ENCODE measurements around the gene RNASE4. TPM values are rescaled to one million over a fixed set of nuclear protein-coding genes. Genes with fewer than 3 reads are reported as not detected.

Gene RNASE4
- total and polyA plus RNA-seq, 2 experiments from 2014 or later = 0.29 to 2.0 TPM

DNA sequence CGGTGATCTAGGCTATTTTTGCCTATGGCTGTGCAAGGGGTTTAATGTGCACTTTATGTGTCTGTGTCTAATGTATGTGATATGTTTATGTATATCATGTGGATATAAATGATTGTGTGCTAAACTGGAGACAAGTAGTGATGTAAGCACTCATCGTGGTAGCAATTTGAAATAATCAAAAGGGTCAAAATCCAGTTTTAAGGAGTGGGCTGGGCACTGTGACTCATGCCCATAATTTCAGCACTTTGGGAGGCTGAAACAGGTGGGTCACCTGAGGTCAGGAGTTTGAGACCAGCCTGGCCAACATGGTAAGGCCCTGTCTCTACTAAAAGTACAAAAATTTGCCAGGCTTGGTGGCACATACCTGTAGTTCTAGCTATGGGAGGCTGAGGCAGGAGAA, 64.1 kb downstream of the RNASE4 start:
- DNase-seq (ENCODE audit: low spot score) (no peak), ATAC-seq (no peak)
- Histone ChIP-seq H3K36me3 (ENCODE audit: insufficient read depth) (peaks cover 7% of the 10 kb centered on the region), H3K79me2 (replicated peaks; ENCODE audit: insufficient read depth) (no peaks in the 10 kb centered on the region), H3K27ac (ENCODE audit: low read depth) (no peak overlapping the region), H3K4me3 (no peak overlapping the region), H3K27me3 (ENCODE audit: insufficient read depth) (no peaks in the 10 kb centered on the region), H3K9me2 (ENCODE audit: insufficient read depth) (peaks cover 10% of the 10 kb centered on the region; the same call in 1 of the 2 replicates), H3K4me1 (ENCODE audit: insufficient read depth) (no peaks in the 10 kb centered on the region), H3K4me2 (no peak overlapping the region), H3F3A (replicated peaks; ENCODE audit: low read depth) (no peaks in the 10 kb centered on the region), H2AFZ (no peak overlapping the region), H4K20me1 (replicated peaks; ENCODE audit: insufficient read depth) (no peaks in the 10 kb centered on the region)
- peaks cover 4% of the 10 kb centered on the region for H3K4me1 Mint-ChIP-seq
- TF ChIP-seq ZNF114 (CRISPR knock-in tag; IDR thresholded peaks at IDR 0.05) = no peak
- TF ChIP-seq, protein P1, sequence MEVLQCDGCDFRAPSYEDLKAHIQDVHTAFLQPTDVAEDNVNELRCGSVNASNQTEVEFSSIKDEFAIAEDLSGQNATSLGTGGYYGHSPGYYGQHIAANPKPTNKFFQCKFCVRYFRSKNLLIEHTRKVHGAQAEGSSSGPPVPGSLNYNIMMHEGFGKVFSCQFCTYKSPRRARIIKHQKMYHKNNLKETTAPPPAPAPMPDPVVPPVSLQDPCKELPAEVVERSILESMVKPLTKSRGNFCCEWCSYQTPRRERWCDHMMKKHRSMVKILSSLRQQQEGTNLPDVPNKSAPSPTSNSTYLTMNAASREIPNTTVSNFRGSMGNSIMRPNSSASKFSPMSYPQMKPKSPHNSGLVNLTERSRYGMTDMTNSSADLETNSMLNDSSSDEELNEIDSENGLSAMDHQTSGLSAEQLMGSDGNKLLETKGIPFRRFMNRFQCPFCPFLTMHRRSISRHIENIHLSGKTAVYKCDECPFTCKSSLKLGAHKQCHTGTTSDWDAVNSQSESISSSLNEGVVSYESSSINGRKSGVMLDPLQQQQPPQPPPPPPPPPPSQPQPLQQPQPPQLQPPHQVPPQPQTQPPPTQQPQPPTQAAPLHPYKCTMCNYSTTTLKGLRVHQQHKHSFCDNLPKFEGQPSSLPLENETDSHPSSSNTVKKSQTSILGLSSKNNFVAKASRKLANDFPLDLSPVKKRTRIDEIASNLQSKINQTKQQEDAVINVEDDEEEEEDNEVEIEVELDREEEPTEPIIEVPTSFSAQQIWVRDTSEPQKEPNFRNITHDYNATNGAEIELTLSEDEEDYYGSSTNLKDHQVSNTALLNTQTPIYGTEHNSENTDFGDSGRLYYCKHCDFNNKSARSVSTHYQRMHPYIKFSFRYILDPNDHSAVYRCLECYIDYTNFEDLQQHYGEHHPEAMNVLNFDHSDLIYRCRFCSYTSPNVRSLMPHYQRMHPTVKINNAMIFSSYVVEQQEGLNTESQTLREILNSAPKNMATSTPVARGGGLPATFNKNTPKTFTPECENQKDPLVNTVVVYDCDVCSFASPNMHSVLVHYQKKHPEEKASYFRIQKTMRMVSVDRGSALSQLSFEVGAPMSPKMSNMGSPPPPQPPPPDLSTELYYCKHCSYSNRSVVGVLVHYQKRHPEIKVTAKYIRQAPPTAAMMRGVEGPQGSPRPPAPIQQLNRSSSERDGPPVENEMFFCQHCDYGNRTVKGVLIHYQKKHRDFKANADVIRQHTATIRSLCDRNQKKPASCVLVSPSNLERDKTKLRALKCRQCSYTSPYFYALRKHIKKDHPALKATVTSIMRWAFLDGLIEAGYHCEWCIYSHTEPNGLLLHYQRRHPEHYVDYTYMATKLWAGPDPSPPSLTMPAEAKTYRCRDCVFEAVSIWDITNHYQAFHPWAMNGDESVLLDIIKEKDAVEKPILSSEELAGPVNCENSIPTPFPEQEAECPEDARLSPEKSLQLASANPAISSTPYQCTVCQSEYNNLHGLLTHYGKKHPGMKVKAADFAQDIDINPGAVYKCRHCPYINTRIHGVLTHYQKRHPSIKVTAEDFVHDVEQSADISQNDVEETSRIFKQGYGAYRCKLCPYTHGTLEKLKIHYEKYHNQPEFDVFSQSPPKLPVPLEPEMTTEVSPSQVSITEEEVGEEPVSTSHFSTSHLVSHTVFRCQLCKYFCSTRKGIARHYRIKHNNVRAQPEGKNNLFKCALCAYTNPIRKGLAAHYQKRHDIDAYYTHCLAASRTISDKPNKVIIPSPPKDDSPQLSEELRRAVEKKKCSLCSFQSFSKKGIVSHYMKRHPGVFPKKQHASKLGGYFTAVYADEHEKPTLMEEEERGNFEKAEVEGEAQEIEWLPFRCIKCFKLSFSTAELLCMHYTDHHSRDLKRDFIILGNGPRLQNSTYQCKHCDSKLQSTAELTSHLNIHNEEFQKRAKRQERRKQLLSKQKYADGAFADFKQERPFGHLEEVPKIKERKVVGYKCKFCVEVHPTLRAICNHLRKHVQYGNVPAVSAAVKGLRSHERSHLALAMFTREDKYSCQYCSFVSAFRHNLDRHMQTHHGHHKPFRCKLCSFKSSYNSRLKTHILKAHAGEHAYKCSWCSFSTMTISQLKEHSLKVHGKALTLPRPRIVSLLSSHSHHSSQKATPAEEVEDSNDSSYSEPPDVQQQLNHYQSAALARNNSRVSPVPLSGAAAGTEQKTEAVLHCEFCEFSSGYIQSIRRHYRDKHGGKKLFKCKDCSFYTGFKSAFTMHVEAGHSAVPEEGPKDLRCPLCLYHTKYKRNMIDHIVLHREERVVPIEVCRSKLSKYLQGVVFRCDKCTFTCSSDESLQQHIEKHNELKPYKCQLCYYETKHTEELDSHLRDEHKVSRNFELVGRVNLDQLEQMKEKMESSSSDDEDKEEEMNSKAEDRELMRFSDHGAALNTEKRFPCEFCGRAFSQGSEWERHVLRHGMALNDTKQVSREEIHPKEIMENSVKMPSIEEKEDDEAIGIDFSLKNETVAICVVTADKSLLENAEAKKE (CRISPR knock-in tag; IDR thresholded peaks at IDR 0.05) = no peak
- no peak for TF ChIP-seq STAT1 (IDR thresholded peaks at IDR 0.05; ENCODE audit: unreplicated experiment)
- TF ChIP-seq CREB1 (CRISPR knock-in tag; IDR thresholded peaks at IDR 0.05; ENCODE audit: low read depth) = no peak
- TF ChIP-seq, protein P2, sequence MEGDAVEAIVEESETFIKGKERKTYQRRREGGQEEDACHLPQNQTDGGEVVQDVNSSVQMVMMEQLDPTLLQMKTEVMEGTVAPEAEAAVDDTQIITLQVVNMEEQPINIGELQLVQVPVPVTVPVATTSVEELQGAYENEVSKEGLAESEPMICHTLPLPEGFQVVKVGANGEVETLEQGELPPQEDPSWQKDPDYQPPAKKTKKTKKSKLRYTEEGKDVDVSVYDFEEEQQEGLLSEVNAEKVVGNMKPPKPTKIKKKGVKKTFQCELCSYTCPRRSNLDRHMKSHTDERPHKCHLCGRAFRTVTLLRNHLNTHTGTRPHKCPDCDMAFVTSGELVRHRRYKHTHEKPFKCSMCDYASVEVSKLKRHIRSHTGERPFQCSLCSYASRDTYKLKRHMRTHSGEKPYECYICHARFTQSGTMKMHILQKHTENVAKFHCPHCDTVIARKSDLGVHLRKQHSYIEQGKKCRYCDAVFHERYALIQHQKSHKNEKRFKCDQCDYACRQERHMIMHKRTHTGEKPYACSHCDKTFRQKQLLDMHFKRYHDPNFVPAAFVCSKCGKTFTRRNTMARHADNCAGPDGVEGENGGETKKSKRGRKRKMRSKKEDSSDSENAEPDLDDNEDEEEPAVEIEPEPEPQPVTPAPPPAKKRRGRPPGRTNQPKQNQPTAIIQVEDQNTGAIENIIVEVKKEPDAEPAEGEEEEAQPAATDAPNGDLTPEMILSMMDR (conservative IDR thresholded peaks at IDR 0.05; ENCODE audit: low read depth in 2 of 2) = no peak
- no peak overlapping the region for H3K27ac Mint-ChIP-seq
- H3K36me3 Mint-ChIP-seq (ENCODE audit: low read depth) = peaks cover 25% of the 10 kb centered on the region
- peaks cover 28% of the 10 kb centered on the region for H3K9me3 Mint-ChIP-seq
- no peak overlapping the region for H3K4me3 Mint-ChIP-seq
- H3K27me3 Mint-ChIP-seq (ENCODE audit: insufficient read depth, low read depth, poor library complexity) = no peaks in the 10 kb centered on the region
